GM18517 (cell line): ENCODE measurements around the gene PHGDH.
"Not testable (repeated sequence)": the region's sequence is repeated elsewhere in the genome, so short reads cannot be mapped to it uniquely, and the experiment has no call there.

Source experiments
- ATAC-seq: cut with Tn5 transposase; IDR thresholded peaks from one replicate; pipeline ENCODE4 v1.9.1; 2021; ENCODE audit warnings: mild to moderate bottlenecking, moderate library complexity; ENCODE audit not compliant: unreplicated experiment

The PHGDH gene

DNA sequence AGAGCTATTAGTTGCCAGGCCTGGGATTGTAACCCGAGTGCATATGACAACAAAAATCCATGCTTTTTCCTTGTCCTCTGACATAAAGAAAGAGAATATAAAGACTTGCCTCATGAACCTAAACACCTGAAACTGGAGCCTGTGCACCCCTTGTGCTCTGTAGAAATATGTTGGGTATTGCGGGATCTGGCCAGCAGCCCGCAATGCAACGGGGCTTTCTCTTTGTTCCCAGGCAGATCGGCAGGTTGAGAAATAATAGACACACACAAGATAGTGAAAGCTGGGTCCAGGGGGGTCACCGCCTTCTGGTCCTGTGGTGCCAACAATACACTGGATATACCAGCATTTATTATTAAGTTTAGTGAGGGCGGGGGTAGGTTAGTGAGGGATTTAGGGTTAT, 74.3 kb downstream of the PHGDH start:
- ATAC-seq, result not testable (repeated sequence)

GRCh38 chr1:119786473-119787050, 74.8 kb downstream of the PHGDH start:
- not testable (repeated sequence) for ATAC-seq

- ATAC-seq, result no peak
These were observed 76.0 kb downstream of the PHGDH start for GRCh38 chr1:119787776-119788175.

DNA sequence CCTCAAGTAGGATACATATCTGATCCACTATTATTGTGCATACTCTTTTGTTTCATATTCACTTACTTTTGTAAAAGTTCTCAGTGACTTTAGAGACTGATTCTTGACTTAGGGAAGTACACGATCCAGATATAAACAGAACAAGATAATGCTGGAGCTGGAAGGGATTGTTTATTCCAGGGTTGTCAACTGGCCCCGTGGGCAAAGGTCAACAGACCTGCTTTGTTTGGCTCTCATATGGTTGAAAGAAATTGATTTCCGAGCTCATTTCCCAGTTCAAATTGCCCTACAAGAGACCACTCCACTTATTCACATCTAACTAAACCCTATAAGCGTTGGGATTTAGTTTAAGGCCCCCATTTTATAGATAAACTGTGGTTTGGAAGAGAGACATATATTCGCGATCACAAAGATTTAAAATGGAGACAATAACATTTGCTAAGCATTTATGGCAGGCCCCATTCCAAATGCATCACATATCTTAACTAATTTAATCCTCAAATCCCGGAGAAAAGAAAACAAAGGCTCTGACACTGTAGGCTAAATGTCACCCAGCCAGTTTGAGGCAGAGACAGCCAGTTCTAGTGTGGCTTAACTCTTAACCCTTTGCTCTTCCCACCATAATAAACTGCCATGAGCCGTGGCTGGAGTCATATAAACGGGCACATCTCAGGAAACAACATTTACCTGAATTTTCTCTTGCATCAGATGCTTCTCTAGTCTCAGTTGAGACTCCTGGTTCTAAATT, 78.9 kb downstream of the PHGDH start:
- ATAC-seq, result no peak

GRCh38 chr1:119791377-119791776, 79.6 kb downstream of the PHGDH start:
- ATAC-seq, result no peak
